DOHH2 (cell line): ENCODE measurements around the gene SPPL2A.

Source experiments
- H3F3A ChIP-seq: fragments of 200-600 bp; sonication (generic), shearing (Covaris generic); 2 replicates; pipeline ENCODE4 v1.6.0; 2016; ENCODE audit warnings: antibody characterized with exemption, mild to moderate bottlenecking; ENCODE audit not compliant: control insufficient read depth, insufficient read depth
- H3K27ac ChIP-seq: fragments of 200-600 bp; sonication (generic); 2 replicates; pipeline ENCODE4 v1.5.1; 2014; ENCODE audit warnings: low read depth, mild to moderate bottlenecking, low read length, moderate library complexity
- H3K27me3 ChIP-seq: fragments of 200-600 bp; sonication (generic); 2 replicates; pipeline ENCODE4 v1.6.1; 2014; ENCODE audit warnings: mild to moderate bottlenecking, low read length, mixed read lengths; ENCODE audit not compliant: control insufficient read depth
- H3K36me3 ChIP-seq: fragments of 200-600 bp; sonication (generic); 2 replicates; pipeline ENCODE4 v1.6.1; 2014; ENCODE audit warnings: mild to moderate bottlenecking, low read length, moderate library complexity, mixed read lengths; ENCODE audit not compliant: control insufficient read depth
- H3K4me1 ChIP-seq: fragments of 200-600 bp; sonication (generic); 2 replicates; pipeline ENCODE4 v1.6.1; 2014; ENCODE audit warnings: mild to moderate bottlenecking, low read length, mixed read lengths; ENCODE audit not compliant: control insufficient read depth
- H3K4me2 ChIP-seq: fragments of 200-600 bp; sonication (generic); 2 replicates; pipeline ENCODE4 v1.6.0; 2014; ENCODE audit warnings: mild to moderate bottlenecking, low read length, moderate library complexity
- H3K4me3 ChIP-seq: fragments of 200-600 bp; sonication (generic); 2 replicates; pipeline ENCODE4 v1.5.1; 2014; ENCODE audit warnings: mild to moderate bottlenecking, low read length, mixed read lengths
- H3K79me2 ChIP-seq: fragments of 200-600 bp; sonication (generic); 2 replicates; pipeline ENCODE4 v1.6.1; 2014; ENCODE audit warnings: mild to moderate bottlenecking, low read length, mixed read lengths; ENCODE audit not compliant: control insufficient read depth
- H3K9me2 ChIP-seq: fragments of 200-600 bp; sonication (generic); replicated peaks from 2 replicates; pipeline ENCODE4 v1.6.1; 2014; ENCODE audit warnings: mild to moderate bottlenecking, low read length, mixed read lengths; ENCODE audit not compliant: control insufficient read depth
- H3K9me3 ChIP-seq: fragments of 200-600 bp; sonication (generic); 2 replicates; pipeline ENCODE4 v1.6.1; 2014; ENCODE audit warnings: antibody characterized with exemption, low read length, mixed read lengths; ENCODE audit not compliant: control insufficient read depth, insufficient read depth
- H4K20me1 ChIP-seq: fragments of 200-600 bp; sonication (generic); 2 replicates; pipeline ENCODE4 v1.6.0; 2014; ENCODE audit warnings: low read depth, mild to moderate bottlenecking, antibody characterized with exemption, low read length, moderate library complexity; ENCODE audit not compliant: control insufficient read depth, insufficient read depth
- CTCF ChIP-seq: fragments of 200-600 bp; sonication (generic); IDR thresholded peaks from one replicate; pipeline ENCODE4 v1.5.1; 2014; ENCODE audit warnings: antibody characterized with exemption, mild to moderate bottlenecking, low read depth, low read length; ENCODE audit not compliant: poor library complexity, severe bottlenecking
- EZH2phosphoT487 ChIP-seq: fragments of 200-600 bp; sonication (generic); IDR thresholded peaks from 2 replicates; pipeline ENCODE4 v1.6.1; 2017; ENCODE audit warnings: borderline replicate concordance, mild to moderate bottlenecking, antibody characterized with exemption, low read length, moderate library complexity, mixed read lengths

SPPL2A gene

DNA sequence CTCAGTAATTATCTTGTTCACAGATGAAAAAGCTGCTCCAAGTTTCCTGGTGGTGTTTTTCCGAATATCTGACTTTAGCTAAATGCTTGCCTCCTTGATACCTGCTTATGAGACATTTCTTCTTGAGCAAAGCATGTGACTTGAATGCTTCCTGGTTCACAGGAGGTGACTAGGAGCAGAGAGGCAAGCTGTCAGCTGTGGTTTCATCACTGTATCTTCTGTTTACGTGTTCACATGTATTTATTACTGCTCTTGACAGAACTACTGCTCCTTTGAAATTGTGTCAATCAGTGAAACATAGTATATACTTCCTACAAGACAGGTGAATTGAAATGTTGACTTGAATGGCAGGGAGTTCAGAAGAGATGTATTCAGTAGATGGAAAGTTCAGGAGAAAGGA, 8.9 kb upstream of the SPPL2A start:
- H3K4me2 ChIP-seq, result no peak overlapping the region

GRCh38 chr15:50773389-50773788, 7.9 kb upstream of the SPPL2A start:
- no peaks in the 10 kb centered on the region for H3K9me3 ChIP-seq
- no peaks in the 10 kb centered on the region for H3K9me2 ChIP-seq
- H3F3A ChIP-seq, result no peaks in the 10 kb centered on the region
- H3K27me3 ChIP-seq, result no peaks in the 10 kb centered on the region
- no peak overlapping the region for H3K4me3 ChIP-seq
- H4K20me1 ChIP-seq, result no peaks in the 10 kb centered on the region
- H3K27ac ChIP-seq, result no peak overlapping the region
- H3K4me2 ChIP-seq, result no peak overlapping the region
- no peaks in the 10 kb centered on the region for H3K79me2 ChIP-seq
- TF ChIP-seq EZH2phosphoT487 (no peak), CTCF (no peak)
- H3K4me1 ChIP-seq, result peaks cover 3% of the 10 kb centered on the region; the same call in 1 of the 2 replicates
- H3K36me3 ChIP-seq, result no peaks in the 10 kb centered on the region

More for the DNA sequence above, 8.9 kb upstream of the SPPL2A start:
- no peak overlapping the region for H3K27ac ChIP-seq
- H3K27me3 ChIP-seq, result no peaks in the 10 kb centered on the region
- no peaks in the 10 kb centered on the region for H3K79me2 ChIP-seq
- peaks cover 3% of the 10 kb centered on the region; the same call in 1 of the 2 replicates for H3K4me1 ChIP-seq
- no peaks in the 10 kb centered on the region for H3K9me2 ChIP-seq
- H4K20me1 ChIP-seq, result no peaks in the 10 kb centered on the region
- H3K4me3 ChIP-seq, result no peak overlapping the region
- TF ChIP-seq CTCF (no peak), EZH2phosphoT487 (no peak)
- no peaks in the 10 kb centered on the region for H3F3A ChIP-seq
- no peaks in the 10 kb centered on the region for H3K36me3 ChIP-seq
- H3K9me3 ChIP-seq, result no peaks in the 10 kb centered on the region

GRCh38 chr15:50767332-50767861, 1.9 kb upstream of the SPPL2A start:
- H3F3A ChIP-seq, result 0 out of 2 replicates have a peak, but pooled peaks cover 2% of the 10 kb centered on the region
- H3K36me3 ChIP-seq, result no peaks in the 10 kb centered on the region; the same call in 1 of the 2 replicates
- peaks cover 15% of the 10 kb centered on the region for H3K4me1 ChIP-seq
- no peak overlapping the region for H3K4me3 ChIP-seq
- H3K9me2 ChIP-seq, result no peaks in the 10 kb centered on the region
- H3K9me3 ChIP-seq, result no peaks in the 10 kb centered on the region
- H3K79me2 ChIP-seq, result peaks cover 26% of the 10 kb centered on the region
- H3K4me2 ChIP-seq, result no peak overlapping the region
- no peaks in the 10 kb centered on the region for H3K27me3 ChIP-seq
- TF ChIP-seq CTCF (no peak), EZH2phosphoT487 (no peak)
- H4K20me1 ChIP-seq, result no peaks in the 10 kb centered on the region
- no peak overlapping the region for H3K27ac ChIP-seq
